ENCODE measurements around the gene TAOK3.
"Not testable (repeated sequence)": the region's sequence is repeated elsewhere in the genome, so short reads cannot be mapped to it uniquely, and the experiment has no call there.

Gene TAOK3

DNA sequence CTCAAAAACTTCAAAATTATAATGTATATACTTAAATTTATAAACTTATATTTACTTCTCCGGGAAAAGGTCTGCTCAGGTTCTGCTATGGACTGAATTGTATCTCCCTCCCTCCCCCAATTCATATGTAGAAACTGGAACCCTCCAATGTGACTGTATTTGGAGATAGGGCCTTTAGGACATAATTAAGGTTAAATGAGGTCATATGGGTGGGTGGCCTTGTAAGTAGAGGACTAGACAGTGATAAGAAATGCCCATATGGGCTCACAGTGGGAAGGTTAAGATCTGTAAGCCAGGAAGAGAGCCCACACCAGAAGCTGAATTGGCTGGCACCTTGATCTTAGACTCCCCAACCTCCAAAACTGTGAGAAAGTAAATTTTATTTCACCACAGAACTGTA is 84.5 kb downstream of the TAOK3 start:
- no peak for DNase-seq

DNA sequence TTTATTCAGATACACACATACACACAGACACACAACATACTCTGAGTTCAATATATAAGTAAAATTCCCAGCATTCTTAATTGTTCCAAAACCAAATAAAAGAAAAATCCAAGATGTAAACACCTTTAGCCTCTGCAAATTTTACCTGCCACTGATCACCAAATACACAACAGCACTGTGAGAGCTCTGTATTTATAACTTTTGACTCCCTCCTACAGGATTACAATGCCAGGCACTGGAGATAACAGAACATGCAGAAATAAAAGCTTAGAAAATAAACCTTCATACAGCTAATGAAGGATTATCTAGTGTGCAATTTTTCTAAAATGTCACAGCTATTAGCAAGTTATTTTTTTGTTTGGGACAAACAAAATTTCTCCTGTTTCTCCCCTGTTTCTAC is 85.0 kb downstream of the TAOK3 start:
- no peak for DNase-seq

DNA sequence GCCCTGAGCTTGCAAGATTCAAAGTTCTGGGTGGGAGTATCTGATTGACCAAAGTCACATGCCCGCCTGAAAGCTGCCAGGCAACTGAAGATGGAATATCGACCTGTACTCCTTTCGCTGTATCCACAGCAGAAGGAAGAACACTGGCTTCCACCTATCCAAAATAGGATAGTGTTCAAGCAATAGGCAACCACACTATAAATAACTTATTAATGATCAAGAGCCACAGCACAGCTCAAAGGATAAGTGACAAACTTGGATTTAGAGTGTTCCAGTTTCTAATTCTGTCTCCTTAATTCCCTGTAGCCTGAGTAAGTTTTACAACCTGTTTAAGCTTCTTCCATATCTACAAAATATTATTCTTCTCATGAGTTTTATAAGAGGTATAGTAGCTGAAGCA is 89.9 kb downstream of the TAOK3 start:
- no peak for DNase-seq

DNA sequence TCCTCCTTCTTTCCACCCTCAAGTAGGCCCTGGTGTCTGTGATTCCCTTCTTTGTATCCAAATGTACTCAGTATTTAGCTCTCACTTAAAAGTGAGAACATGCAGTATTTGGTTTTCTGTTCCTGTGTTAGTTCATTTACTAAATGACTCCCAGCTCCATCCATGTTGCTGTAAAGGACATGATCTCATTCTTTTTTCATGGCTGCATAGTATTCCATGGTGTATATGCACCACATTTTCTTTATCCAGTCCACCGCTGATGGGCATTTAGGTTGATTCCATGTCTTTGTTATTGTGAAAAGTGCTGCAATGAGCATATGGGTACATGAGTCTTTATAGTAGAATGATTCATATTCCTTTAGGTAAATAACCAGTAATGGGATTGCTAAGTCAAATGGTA is 94.4 kb downstream of the TAOK3 start:
- not testable (repeated sequence) for DNase-seq

DNA sequence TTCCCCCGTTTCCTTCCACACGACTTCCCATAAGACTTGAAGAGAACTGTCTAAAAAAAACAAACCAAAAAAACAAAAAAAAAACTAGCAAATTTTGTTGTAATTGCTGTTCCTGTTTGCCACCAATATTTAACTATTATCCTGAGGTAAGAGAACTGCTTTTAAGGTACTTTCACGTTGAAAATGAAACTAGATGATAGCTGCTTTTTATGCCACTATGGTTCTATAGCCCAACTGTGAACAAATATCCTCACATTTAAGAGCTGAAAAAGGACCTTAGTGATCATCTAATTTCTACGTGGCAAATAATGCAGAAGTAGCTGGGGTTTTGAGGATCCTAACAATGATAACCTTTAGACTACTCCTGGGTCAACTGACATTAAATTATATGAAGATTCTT is 98.6 kb downstream of the TAOK3 start:
- no peak for DNase-seq

DNA sequence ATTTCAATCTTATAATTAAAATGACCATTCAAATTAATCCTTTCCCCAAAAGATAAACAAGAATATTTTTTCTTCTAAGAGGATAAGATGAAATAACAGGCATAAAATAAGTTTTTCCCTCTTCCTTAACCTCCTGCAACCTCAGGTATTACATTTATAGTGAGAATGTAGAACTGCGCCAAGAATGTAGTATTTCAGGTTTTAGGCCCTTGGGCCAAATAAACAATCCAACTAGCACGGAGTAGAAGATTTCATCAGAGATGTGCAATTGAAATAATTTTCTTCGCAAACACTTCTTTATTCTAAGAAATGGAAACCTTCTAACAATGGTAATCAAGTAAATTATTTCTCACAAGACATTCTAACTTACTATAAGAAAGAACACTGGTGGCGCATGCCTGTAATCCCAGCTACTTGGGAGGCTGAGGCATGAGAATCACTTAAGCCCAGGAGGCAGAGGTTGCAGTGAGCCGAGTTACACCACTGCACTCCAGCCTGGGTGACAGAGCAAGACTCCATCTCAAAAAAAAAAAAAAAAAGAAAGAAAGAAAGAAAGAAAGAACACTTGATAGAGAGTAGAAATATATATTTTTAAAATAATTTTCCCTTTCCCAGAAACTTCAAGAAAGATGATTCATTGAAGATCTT is 100.8 kb downstream of the TAOK3 start:
- no peak for DNase-seq

DNA sequence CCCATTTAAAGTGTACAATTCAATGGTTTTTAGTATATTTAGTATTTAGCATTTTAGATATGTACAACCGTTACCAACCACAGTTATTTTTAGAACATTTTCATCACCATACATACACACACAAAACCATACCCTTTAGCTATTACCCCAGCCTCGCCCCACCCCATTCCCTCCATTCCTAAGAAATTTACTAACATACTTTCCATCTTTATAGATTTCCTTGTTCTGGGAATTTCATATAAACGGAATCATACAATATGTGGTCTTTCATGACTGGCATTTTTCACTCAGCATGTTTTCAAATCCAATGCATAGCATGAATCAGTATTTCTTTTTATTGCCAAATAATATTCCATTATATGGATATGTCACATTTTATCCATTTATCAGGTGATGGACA is 101.5 kb downstream of the TAOK3 start:
- no peak for DNase-seq

DNA sequence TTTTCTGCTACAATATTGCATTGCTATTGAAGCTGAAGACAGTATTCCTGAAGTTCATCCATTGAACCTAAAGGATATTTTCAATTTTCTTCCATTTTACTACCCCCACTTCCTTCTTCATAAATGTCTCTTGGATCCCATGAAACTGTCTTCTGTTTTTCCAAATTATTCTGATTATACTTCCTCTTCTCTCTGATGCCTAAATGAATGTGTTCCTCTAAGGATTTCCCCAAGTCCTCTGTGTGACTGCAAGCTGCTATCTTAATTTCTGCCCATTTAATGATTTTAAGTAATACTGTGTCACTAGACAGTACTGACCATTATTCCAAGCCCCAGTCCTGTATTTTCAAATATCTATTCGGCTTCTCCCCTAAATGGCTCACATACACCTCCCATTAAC is 102.9 kb downstream of the TAOK3 start:
- no peak for DNase-seq

DNA sequence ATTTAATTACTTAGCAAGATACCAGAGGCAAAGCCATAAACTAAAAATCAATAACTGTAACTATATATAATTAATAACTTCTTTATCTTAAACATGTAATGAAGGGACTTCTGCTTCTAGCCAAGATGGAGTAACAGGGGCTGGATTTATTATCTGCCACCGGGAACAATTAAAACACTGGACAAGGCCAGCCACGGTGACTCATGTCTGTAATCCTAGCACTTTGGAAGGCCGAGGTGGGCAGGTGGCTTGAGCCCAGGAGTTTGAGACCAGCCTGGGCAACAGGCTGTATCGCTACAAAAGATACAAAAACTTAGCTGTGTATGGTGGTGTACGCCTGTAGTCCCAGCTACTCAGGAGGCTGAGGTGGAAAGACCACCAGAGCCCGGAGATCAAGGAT is 113.6 kb downstream of the TAOK3 start:
- DNase-seq, result no peak

DNA sequence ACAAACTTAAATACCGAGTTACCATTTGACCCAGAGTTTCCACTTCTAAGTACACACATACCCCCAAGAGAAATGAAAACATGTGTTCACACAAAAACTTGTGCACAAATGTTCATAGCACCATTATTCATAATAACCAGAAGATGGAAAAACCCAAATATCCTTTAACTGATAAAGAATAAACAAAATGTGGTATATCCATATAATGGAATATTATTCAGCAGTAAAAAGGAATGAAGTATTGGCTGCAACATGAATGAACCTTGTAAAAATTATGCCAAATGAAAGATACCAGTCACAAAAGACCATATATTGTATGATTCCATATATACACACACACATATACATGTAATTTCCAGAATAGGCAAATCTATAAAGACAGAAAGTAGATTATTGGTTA is 116.4 kb downstream of the TAOK3 start:
- DNase-seq, result no peak

DNA sequence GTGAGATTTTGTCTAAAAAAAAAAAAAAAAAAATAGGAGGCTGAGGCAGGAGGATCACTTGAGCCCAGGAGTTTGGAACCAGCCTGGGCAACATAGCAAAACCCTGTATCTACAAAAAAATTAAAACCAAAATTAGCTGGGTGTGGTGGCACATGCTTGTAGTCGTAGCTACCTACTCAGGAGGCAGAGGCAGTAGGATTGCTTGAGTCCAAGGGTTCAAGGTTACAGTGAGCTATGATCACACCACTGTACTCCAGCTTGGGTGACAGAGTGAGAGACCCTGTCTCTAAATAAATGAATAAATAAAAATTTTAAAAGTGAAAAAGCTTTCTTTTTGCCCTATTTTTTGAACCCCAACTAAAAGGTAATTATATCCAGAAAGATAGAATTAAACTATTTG is 123.2 kb downstream of the TAOK3 start:
- no peak for DNase-seq

DNA sequence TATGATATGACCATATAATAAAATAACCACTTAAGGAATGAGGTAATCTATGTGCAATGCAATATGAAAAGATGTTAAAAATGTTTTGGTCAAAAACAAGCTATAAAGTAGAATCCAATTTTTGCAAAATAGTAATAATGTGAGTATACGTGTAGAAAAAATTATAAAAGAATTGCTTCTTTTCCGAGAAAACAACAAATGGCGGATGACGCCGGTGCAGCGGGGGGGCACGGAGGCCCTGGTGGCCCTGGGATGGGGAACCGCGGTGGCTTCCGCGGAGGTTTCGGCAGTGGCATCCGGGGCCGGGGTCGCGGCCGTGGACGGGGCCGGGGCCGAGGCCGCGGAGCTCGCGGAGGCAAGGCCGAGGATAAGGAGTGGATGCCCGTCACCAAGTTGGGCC is 126.8 kb downstream of the TAOK3 start:
- DNase-seq, result not testable (repeated sequence)

DNA sequence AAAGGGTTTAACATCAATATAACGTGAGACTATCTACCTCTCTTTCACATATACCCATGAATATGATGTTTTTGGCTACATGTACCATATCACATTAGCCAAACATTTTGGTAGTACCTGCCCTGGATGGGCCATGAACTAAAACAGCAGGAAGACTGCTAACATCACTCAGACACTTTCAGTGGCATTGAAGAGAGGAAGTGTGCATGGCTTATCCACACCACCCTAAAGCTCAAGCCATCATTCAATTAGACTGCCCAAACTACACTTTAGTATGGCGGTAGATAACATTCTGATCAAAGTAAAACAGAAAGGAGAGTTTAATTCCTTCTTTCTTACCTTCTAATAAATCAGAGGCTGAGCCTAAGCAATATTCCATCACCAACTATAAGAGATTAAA is 133.8 kb downstream of the TAOK3 start:
- DNase-seq, result no peak

DNA sequence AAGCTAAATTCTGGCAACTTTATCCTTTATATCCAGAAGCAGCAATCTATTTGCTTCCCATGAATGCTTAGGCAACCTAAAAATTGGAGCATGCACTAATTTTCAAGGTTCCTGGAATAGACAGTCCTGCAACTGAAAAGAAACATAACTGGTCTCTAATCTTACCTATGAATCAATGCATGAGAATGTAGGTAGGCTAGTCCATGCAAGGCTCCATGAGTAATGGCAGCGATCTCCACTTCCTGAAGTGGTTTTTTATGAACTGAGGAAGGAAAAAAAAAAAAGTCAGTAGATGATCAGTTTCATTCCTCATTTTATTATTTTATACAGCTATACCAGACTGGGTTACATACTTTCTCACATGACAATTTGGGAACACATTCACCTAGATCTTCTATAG is 134.8 kb downstream of the TAOK3 start:
- no peak for DNase-seq

DNA sequence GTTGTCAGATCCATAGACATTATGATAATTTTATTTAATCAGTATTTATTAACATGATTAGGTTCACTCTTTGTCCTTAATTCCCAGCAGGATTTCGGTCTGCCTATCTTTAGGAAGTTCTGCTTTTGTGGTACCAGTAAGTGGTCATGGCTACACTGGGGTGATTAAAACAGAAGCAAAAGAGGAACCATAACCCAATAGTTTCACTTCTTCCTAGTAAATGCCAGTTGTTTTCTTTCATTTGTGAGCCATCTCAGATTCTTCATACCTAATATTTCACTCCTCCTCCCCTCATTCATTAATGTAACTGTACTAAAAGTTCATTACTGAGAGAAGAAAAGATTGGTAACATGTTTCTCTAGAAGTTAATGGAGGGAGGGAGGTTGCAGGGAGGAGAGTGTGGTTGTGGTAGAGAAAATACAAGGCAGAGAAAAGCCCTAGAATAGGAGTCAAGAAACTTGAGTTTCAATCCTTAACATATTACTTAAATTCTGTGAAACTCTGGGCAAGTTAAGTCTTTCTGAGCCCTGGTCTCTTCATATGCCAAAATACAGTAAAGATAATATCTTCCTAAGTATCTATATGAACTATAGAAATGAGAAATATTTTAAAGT is 135.5 kb downstream of the TAOK3 start:
- no peak for DNase-seq

DNA sequence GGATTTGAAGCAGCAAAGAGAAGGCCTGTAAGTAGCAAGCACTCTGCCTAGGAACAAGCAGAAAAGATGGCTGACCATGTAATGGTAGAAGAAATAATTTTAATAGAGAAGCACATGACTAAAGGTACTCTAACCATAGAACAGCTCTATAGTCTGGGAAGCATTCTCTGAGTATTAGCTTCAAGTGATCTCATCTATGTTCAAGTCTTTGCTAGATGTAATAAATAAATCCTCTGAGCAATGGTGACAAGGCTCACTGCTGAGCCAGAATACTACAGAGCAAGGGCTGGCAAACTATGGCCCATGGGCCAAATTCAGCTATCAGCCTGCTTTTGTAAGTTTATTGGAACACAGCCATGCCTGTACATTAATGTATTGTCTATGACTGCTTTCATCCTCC is 152.0 kb downstream of the TAOK3 start:
- no peak for DNase-seq

DNA sequence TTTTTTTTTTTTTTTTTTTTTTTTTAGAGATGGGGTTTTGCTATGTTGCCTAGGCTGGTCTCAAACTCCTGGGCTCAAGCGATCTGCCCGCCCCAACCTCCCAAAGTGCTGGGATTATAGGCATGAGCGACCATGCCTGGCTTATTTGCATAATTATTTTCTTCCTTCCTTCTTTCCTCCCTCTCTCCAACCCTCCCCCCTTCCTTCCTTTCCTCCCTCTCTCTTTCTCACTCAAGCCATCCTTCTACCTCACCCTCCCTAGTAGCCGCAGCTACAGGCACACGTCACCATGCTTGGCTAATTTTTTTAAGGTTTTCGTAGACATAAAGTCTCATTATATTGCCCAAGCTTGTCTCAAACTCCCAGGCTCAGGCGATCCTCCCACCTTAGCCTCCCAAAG is 152.9 kb downstream of the TAOK3 start:
- DNase-seq, result no peak

DNA sequence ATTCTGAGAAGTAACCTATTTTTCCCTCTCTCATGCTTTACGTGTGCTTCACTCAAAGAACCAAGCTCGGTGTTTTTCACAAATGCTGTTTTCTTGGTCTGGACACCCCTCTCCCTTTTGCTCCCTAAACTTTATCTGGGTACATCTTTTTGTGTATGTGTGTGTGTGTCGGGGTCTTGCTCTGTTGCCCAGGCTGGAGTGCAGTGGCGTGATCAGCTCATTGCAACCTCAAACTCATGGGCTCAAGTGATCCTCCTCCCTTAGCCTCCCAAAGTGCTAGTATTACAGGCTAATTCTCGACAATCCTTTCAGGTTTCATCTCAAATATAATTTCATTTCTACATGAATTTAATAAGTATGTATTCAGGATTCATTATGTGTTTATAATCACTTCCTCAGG is 153.6 kb downstream of the TAOK3 start:
- no peak for DNase-seq

DNA sequence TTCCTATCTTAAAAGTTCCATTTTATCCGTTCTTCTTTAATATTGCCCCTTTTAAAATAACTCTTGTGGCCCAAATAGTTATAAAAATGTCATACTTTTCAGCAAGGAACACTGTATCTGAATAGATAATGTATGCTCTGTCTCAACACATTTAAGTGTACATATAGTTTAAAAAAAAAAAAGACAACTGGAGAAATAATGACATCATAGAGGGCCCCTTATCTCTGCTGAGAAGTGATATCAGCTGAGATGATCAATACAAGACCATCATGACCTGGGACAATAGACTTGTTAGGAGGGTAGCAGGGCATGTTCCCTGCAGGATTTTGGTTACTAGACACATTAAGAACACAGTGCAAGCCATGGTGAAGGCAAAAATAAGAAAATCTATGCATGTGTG is 159.3 kb downstream of the TAOK3 start:
- DNase-seq, result no peak

DNA sequence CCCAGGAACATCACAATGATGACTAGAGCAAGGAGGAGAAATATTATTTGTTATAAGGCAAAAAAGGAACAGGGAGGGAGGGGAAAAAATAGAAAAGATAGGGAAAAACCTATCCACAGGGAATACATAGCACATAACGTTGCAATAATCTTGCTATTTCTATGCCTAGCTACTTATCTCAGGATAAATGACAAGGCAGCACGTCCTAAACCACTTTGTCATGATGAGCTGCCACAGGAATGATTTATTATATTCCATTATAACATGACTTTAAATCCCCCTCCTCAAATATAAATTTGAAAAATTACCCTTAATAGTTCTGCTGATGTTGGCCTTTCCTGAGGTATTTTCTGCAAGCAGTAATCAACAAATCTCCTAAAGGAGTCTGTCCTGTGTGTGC is 160.1 kb downstream of the TAOK3 start:
- no peak for DNase-seq

DNA sequence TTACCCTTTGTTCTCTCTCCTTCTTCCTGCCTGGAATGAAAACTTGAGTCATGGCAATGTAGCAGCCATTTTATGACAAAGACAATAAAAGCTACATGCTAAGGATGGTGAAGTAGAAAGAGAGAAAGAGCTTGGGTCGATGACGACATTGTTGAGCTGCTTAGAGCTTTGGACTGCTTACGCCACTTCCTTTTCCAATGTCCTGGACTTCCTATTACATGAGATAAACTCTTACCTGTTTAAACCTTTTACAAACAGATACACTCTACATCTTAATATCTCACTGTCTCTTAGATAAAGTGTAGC is 166.6 kb downstream of the TAOK3 start:
- DNase-seq, result no peak

DNA sequence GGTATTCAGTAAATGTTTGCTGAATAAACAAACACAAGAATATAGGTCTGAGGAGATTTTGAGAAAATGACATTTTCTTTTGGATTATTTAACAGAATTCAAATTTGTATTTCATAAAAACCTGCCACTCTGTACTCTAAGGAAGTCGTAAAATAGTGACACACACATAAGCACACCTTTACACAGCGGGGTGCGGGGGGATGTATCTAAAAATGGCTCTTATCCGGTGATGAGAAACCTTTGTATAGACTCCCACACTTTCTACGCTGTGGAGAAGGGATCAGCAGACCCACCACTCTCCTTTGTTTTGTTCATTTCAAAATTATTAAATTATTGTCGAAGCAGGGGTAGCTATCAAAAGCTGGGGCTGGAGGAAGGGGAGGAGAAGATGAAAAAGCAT is 178.7 kb downstream of the TAOK3 start:
- no peak for DNase-seq

DNA sequence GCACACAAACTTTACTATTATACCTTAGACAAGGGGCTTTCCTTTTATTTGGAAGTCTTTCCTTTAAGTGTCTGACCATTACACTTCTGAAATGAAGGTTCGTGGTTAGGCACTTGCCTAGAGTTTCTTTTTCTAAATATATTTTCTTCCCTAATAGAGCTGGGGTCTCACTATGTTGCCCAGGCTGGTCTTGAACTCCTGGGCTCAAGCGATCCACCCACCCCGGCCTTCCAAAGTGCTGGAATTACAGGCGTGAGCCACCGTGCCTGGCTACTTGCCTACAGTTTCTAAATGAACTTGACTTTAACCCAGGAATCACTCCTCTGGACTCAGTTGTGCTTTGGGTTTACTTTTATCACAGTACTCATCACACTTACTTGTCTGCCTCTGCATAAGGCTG is 179.2 kb downstream of the TAOK3 start:
- no peak for DNase-seq

DNA sequence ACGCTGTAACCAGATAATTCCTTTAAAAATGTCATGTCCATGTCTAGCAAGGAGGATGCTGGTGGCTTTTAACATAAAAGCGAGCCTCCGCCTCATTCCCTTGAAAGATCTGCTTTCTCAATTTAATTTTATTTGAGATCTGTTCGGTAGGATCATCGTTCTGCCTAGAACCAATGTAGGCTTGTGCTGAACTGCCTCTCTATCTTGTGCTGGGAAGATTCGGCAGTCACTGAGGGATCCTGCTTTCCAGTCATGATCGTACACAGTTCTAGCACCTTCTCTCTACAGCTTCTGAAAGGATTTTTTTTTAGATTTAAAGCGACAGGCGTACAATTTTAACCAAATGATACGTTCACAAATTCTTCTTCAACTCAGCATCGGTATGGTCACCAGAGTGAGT is 182.4 kb downstream of the TAOK3 start:
- no peak for DNase-seq

DNA sequence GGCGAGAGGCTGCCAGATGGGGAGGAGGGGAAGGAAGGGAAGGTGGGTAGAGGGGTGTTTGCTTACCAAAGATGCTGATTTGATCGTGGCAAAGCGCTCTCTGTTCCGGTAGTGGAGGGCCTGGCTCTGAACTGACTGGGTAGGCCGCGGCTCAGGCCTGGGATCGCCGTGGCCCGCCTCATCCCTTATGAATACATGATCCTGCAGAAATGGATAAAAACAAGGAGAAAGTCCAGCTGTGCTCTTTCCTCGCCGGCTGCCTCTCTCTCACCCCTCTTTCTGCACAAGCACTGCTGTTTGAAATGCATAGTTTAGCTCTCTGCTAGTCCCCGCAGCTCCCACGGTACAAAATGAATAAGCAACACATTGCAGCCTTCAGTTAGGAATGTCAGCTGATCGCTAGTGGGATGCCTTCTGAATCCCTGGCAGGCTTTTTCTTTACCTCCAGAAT is 182.9 kb downstream of the TAOK3 start:
- DNase-seq, result no peak

Data from CD4-positive, alpha-beta T cell treated with Interferon gamma for 1 hour (primary cell).